ENCODE data around the gene MGLL. TPM values are rescaled to one million over a fixed set of nuclear protein-coding genes. Genes with fewer than 3 reads are reported as not detected.
"Not testable (repeated sequence)": the region's sequence is repeated elsewhere in the genome, so short reads cannot be mapped to it uniquely, and the experiment has no call there.

The MGLL gene
- total RNA-seq, 1 donor = 18.1 TPM

- no peak overlapping the region for H2AFZ ChIP-seq (ENCODE audit: low read length)
- H3K4me2 ChIP-seq (ENCODE audit: insufficient read depth, low read length) = no peak overlapping the region
- no peak for DNase-seq (ENCODE audit: insufficient read length, low spot score, missing footprints)
- no peaks in the 10 kb centered on the region for H3K36me3 ChIP-seq (ENCODE audit: insufficient read depth, low read length)
- H3K4me1 ChIP-seq (ENCODE audit: insufficient read depth, low read length) = peaks cover 25% of the 10 kb centered on the region
- no peaks in the 10 kb centered on the region for H3K9me3 ChIP-seq (ENCODE audit: low read depth, low read length)
- TF ChIP-seq, protein P1, sequence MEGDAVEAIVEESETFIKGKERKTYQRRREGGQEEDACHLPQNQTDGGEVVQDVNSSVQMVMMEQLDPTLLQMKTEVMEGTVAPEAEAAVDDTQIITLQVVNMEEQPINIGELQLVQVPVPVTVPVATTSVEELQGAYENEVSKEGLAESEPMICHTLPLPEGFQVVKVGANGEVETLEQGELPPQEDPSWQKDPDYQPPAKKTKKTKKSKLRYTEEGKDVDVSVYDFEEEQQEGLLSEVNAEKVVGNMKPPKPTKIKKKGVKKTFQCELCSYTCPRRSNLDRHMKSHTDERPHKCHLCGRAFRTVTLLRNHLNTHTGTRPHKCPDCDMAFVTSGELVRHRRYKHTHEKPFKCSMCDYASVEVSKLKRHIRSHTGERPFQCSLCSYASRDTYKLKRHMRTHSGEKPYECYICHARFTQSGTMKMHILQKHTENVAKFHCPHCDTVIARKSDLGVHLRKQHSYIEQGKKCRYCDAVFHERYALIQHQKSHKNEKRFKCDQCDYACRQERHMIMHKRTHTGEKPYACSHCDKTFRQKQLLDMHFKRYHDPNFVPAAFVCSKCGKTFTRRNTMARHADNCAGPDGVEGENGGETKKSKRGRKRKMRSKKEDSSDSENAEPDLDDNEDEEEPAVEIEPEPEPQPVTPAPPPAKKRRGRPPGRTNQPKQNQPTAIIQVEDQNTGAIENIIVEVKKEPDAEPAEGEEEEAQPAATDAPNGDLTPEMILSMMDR (IDR thresholded peaks at IDR 0.05; ENCODE audit: extremely low read depth, low read depth, low read length) = no peak
- H3K4me3 ChIP-seq (ENCODE audit: insufficient read depth, low read length) = no peak overlapping the region
- H3K79me2 ChIP-seq (ENCODE audit: insufficient read depth, low read length) = no peaks in the 10 kb centered on the region
- H3K27ac ChIP-seq (ENCODE audit: low read depth, low read length) = no peak overlapping the region
- no peaks in the 10 kb centered on the region for H4K20me1 ChIP-seq (ENCODE audit: insufficient read depth, low read length)
- no peaks in the 10 kb centered on the region for H3K27me3 ChIP-seq (ENCODE audit: insufficient read depth, low read length)
Observed at GRCh38 chr3:127685708-127686511, 136.4 kb downstream of the MGLL start.

DNA sequence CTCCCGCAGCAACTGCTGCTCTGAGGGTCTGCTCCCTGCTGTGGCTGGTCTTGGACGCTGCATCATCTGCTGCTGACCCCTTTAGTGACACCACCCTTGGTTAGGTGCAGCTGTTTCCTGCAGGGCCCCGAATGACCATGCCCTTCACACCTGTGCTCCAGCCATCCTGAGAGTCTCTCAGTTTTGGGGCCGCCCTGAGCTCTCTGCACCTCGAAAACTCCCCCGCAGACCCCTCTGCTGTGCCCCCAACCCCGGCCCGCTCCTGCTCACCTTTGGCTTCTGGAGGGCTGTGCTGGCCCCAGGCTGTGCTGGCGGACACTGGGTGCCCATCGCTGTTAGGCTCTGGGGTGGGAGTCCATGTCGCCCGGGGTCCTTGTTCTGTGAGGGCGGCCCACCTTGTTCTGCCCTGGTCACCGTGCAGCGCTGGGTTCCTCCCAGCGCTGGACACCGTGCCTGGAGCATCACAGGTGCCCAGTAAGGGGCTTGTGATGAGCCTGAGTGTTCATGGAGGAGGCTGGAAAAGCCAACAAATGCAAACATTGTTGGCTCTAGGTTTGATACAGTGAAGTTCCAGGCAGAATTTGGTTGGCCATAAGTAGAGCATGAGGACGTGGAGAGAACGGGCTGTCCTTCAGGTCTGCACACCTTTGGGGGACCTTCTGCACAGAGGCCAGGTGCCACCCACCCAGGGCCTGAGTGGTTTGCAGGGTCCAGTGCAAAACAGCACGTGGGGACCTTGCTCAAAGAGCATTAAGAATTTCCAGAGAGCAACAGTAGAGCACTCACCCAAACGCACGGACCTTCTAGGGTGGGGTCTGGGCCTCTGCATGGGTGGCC is 137.2 kb downstream of the MGLL start:
- TF ChIP-seq, protein P1 (IDR thresholded peaks at IDR 0.05; ENCODE audit: extremely low read depth, low read depth, low read length) = no peak
- no peak overlapping the region for H3K27ac ChIP-seq (ENCODE audit: low read depth, low read length)
- no peak overlapping the region for H3K4me3 ChIP-seq (ENCODE audit: insufficient read depth, low read length)
- H3K79me2 ChIP-seq (ENCODE audit: insufficient read depth, low read length) = no peaks in the 10 kb centered on the region
- H3K36me3 ChIP-seq (ENCODE audit: insufficient read depth, low read length) = no peaks in the 10 kb centered on the region
- DNase-seq (ENCODE audit: insufficient read length, low spot score, missing footprints) = peak; percentile 44
- H4K20me1 ChIP-seq (ENCODE audit: insufficient read depth, low read length) = no peaks in the 10 kb centered on the region
- no peaks in the 10 kb centered on the region for H3K9me3 ChIP-seq (ENCODE audit: low read depth, low read length)
- H3K27me3 ChIP-seq (ENCODE audit: insufficient read depth, low read length) = no peaks in the 10 kb centered on the region
- H3K4me2 ChIP-seq (ENCODE audit: insufficient read depth, low read length) = no peak overlapping the region
- H3K4me1 ChIP-seq (ENCODE audit: insufficient read depth, low read length) = peaks cover 18% of the 10 kb centered on the region
- H2AFZ ChIP-seq (ENCODE audit: low read length) = no peak overlapping the region

GRCh38 chr3:127682561-127682960 is 139.8 kb downstream of the MGLL start:
- no peak overlapping the region for H3K4me3 ChIP-seq (ENCODE audit: insufficient read depth, low read length)
- no peaks in the 10 kb centered on the region for H3K79me2 ChIP-seq (ENCODE audit: insufficient read depth, low read length)
- no peaks in the 10 kb centered on the region for H4K20me1 ChIP-seq (ENCODE audit: insufficient read depth, low read length)
- no peaks in the 10 kb centered on the region for H3K9me3 ChIP-seq (ENCODE audit: low read depth, low read length)
- H3K36me3 ChIP-seq (ENCODE audit: insufficient read depth, low read length) = no peaks in the 10 kb centered on the region
- TF ChIP-seq, protein P1 (IDR thresholded peaks at IDR 0.05; ENCODE audit: extremely low read depth, low read depth, low read length) = no peak
- no peaks in the 10 kb centered on the region for H3K4me1 ChIP-seq (ENCODE audit: insufficient read depth, low read length)
- no peaks in the 10 kb centered on the region for H3K27me3 ChIP-seq (ENCODE audit: insufficient read depth, low read length)
- no peak overlapping the region for H3K27ac ChIP-seq (ENCODE audit: low read depth, low read length)
- H3K4me2 ChIP-seq (ENCODE audit: insufficient read depth, low read length) = no peak overlapping the region
- H2AFZ ChIP-seq (ENCODE audit: low read length) = no peak overlapping the region
- no peak for DNase-seq (ENCODE audit: insufficient read length, low spot score, missing footprints)

- H3K27me3 ChIP-seq (ENCODE audit: insufficient read depth, low read length); H2AFZ ChIP-seq (ENCODE audit: low read length); H3K27ac ChIP-seq (ENCODE audit: low read depth, low read length); H3K79me2 ChIP-seq (ENCODE audit: insufficient read depth, low read length); H3K36me3 ChIP-seq (ENCODE audit: insufficient read depth, low read length); H3K4me2 ChIP-seq (ENCODE audit: insufficient read depth, low read length); H4K20me1 ChIP-seq (ENCODE audit: insufficient read depth, low read length); H3K4me1 ChIP-seq (ENCODE audit: insufficient read depth, low read length); H3K4me3 ChIP-seq (ENCODE audit: insufficient read depth, low read length); H3K9me3 ChIP-seq (ENCODE audit: low read depth, low read length); DNase-seq (ENCODE audit: insufficient read length, low spot score, missing footprints): not testable (repeated sequence)
Observed at GRCh38 chr3:127682175-127682554, 140.2 kb downstream of the MGLL start.
